Retinal pigment epithelial cell (primary cell): ENCODE results near the gene MARCHF6.
A peak's percentile ranks its signal among the peaks of the same experiment; 100 is the strongest.

Experiments
- DNase-seq: peaks from one replicate; pipeline ENCODE4 v3.0.0-alpha.2; 2010; ENCODE audit warnings: low read depth
- H3K4me3 ChIP-seq: 2 replicates; pipeline ENCODE4 v1.5.1; 2011; ENCODE audit warnings: mild to moderate bottlenecking, low read length, control low read depth, moderate library complexity
- CTCF ChIP-seq: conservative IDR thresholded peaks from 2 replicates; pipeline ENCODE4 v1.5.1; 2011; ENCODE audit warnings: low read depth, low read length, control low read depth, inconsistent platforms

The MARCHF6 gene

DNA sequence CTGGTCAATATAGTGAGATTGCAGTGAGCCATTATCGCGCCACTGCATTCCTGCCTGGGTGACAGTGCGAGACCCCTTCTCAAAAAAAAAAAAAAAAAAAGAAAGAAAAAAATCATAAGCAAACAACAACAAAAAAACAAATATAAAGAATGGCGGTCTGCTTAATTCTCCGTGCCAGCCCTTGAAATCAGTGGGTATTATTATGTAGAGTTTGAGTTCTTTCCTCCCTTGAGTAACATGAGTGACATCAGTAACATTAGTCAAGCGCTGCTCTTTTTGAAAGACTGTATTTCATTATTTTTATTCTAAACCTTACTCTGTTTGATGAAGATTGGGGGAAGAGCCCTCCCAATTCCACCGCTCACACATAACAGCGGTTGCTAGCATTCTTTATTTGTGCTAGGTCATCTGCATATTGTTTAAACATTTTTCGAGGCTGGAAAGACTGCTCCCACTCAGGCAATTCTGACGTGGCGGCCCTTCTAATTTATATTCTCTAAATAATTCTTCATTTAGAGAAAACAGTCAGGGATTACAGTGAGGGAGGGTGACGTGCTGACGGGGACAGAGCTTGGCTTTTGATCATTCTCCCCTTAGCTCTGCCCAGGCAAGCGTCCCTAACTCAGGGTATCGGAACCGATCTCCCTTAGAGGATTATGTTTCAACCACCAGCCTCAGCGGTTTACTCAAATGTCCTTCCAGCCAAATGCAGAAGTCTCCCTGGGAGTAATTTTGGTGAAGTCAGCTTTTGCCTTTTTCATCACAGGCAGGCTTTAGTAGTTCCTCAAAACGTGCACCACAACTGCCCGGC, 860 bp upstream of the MARCHF6 start:
- DNase-seq, result no peak
- TF ChIP-seq CTCF, result no peak
- peak overlapping the region; percentile 87 for H3K4me3 ChIP-seq

- no peak for DNase-seq
- H3K4me3 ChIP-seq, result peak overlapping the region; percentile 87
- TF ChIP-seq CTCF, result no peak
These were observed 765 bp downstream of the MARCHF6 start for GRCh38 chr5:10354048-10354872.

DNA sequence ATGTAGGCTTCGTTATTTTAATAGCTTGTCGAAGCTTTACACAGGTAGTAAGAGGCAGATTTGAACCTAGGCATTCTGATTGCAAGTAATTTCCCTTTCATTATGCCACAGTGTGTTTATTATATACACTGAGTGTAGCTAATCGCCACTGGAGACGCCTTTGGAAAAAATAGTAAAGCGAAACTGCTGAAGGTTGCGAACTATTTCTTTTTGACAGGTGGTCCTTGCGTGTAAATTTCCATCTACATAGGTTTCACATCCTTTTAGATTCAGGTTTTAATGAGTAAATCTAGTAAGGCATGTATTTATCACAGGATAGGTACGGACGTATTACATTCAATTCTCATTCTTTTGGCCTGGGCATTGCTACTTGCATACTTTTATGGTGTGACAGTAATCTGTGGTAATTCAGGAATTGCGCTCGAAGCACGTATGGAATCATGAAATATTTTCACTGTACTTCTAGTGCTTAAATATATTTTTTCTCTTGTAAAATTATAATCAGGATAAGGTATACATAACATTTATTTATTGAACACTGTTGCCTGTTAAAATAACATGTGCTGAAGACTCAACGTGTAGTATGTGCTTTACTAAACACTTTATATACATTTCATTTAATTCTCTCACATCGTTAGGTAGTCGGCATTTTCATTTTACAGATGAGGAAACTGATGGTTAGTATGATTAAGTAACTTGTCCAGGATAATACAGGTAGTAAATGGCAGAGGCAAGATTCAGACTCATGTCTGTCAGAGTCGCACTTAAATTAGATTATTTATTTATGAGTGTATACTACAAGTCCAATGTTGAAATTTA, 1.8 kb downstream of the MARCHF6 start:
- TF ChIP-seq CTCF, result no peak
- peak overlapping the region; percentile 87 for H3K4me3 ChIP-seq
- DNase-seq, result no peak

GRCh38 chr5:10358999-10359398, 5.5 kb downstream of the MARCHF6 start:
- no peak overlapping the region for H3K4me3 ChIP-seq
- TF ChIP-seq CTCF, result no peak
- DNase-seq, result no peak

DNA sequence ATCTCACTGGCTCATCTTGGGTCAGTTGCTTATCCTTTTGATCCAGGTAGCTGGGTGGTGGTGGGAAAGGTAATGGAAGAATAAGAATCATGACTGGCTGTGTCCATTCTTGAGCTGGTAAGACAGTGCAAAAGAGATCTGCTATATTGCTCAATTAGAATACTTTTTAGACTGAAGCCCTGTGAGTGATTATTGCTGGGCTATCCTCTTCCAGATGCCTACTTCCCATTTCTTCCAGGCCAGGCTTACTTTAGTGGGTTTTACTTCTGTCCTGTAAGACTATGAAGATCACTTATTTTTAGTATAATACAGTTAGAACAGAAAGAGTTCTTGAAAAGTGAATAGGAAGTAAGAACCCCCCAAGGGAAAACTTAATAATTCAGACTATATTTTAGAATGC, 7.2 kb downstream of the MARCHF6 start:
- TF ChIP-seq CTCF, result no peak
- no peak for DNase-seq
- H3K4me3 ChIP-seq, result no peak overlapping the region

GRCh38 chr5:10363519-10364185, 10.2 kb downstream of the MARCHF6 start:
- H3K4me3 ChIP-seq, result no peak overlapping the region
- no peak for DNase-seq
- TF ChIP-seq CTCF, result no peak
